Esophagus muscularis mucosa (tissue), 4 donors: Measurements from ENCODE around the gene DEDD2.

Experiments
- CTCF ChIP-seq, 3 experiments: fragments of 200-600 bp in 2 of 3; fragments of 450-650 bp in 1 of 3; sonication (generic) in 2 of 3; IDR thresholded peaks; one replicate each; pipeline ENCODE4 v1.5.1; 2017 to 2019; ENCODE audit warnings: antibody characterized with exemption in 3 of 3, mild to moderate bottlenecking in 2 of 3, moderate library complexity in 1 of 3
- EP300 ChIP-seq: sonication (generic); formaldehyde crosslinking; IDR thresholded peaks from one replicate; pipeline ENCODE4 v1.6.1; 2017; ENCODE audit warnings: antibody characterized with exemption
- POLR2A ChIP-seq: fragments of 450-650 bp; IDR thresholded peaks from one replicate; pipeline ENCODE4 v1.6.1; 2017; ENCODE audit warnings: antibody characterized with exemption, moderate library complexity, mild to moderate bottlenecking, low read depth
- POLR2AphosphoS5 ChIP-seq, 2 donors: sonication (generic); formaldehyde crosslinking; IDR thresholded peaks; one replicate each; pipeline ENCODE4 v1.6.1; 2017; ENCODE audit warnings: antibody characterized with exemption in 2 of 2

GRCh38 chr19:42172261-42172660 is 45.2 kb downstream of the DEDD2 start:
- TF ChIP-seq CTCF (IDR thresholded peaks at IDR 0.05) (no peak), POLR2AphosphoS5 (IDR thresholded peaks at IDR 0.05) (no peak), POLR2A (no peak), EP300 (no peak)
